Sigmoid colon (tissue), 3 donors: Measurements from ENCODE around the gene CD63.

Experiments used
- CTCF ChIP-seq, 4 experiments: fragments of 450-650 bp in 3 of 4; fragments of 200-600 bp in 1 of 4; IDR thresholded peaks; one replicate each; pipeline ENCODE4 v1.5.1; 2016 to 2019; ENCODE audit warnings: antibody characterized with exemption in 4 of 4, mild to moderate bottlenecking in 3 of 4, moderate library complexity in 2 of 4
- POLR2A ChIP-seq, 2 donors: fragments of 450-650 bp; IDR thresholded peaks; one replicate each; pipeline ENCODE4 v1.6.1; 2016; ENCODE audit warnings: antibody characterized with exemption in 2 of 2, mild to moderate bottlenecking in 2 of 2, moderate library complexity in 2 of 2

- TF ChIP-seq CTCF (IDR thresholded peaks at IDR 0.05) (no peak), POLR2A (IDR thresholded peaks at IDR 0.05) (no peak)
These were observed 34.7 kb downstream of the CD63 start for GRCh38 chr12:55694188-55694515.
